ENCODE data around the gene CCNG2.

Gene CCNG2

GRCh38 chr4:77178560-77178959, 21.6 kb downstream of the CCNG2 start:
- DNase-seq (ENCODE audit: low read depth): no peak

GRCh38 chr4:77179519-77179918, 22.5 kb downstream of the CCNG2 start:
- DNase-seq (ENCODE audit: low read depth): no peak

DNA sequence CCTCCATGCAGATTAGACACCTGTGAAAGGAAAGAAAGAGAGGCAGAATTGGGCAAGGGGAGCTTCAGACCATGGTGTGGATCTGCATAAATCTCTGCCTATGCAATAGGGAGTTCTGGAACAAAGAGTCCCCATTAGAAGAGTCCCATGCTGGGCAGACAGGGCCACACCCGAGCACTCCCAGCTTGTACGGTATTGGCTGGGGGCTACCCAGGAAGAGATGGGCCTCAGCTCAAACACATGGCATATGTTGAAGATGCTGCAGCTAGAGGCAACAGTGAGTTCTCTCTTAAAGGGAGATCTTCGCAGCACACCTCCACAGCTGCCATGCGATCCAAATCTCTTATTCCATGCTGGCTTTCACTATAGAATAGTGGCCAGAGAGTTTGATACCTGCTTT, 24.7 kb downstream of the CCNG2 start:
- DNase-seq (ENCODE audit: low read depth): no peak

- DNase-seq (ENCODE audit: low read depth): no peak
Observed at GRCh38 chr4:77183777-77184420, 26.9 kb downstream of the CCNG2 start.

- DNase-seq (ENCODE audit: low read depth): no peak
Observed at GRCh38 chr4:77184974-77185373, 28.0 kb downstream of the CCNG2 start.

GRCh38 chr4:77185686-77186085, 28.7 kb downstream of the CCNG2 start:
- no peak for DNase-seq (ENCODE audit: low read depth)

DNA sequence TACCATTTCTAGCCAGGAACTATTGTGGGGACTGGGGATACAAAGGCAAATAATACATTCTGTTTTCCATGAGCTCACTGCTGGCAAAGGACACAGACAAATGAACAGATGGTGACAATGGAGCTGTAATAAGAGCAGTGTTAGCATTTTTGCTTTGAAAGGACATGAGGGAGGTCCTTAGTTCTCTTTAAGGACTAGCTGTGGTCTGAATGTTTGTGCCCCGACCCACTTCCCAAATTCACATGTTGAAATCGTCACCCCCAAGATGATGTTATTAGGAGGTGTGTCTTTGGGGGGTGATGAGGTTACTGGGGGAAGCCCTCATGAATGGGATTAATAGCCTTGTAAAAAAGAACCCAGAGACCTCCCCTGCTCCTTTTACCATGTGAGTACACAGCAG, 30.3 kb downstream of the CCNG2 start:
- DNase-seq (ENCODE audit: low read depth): no peak

DNA sequence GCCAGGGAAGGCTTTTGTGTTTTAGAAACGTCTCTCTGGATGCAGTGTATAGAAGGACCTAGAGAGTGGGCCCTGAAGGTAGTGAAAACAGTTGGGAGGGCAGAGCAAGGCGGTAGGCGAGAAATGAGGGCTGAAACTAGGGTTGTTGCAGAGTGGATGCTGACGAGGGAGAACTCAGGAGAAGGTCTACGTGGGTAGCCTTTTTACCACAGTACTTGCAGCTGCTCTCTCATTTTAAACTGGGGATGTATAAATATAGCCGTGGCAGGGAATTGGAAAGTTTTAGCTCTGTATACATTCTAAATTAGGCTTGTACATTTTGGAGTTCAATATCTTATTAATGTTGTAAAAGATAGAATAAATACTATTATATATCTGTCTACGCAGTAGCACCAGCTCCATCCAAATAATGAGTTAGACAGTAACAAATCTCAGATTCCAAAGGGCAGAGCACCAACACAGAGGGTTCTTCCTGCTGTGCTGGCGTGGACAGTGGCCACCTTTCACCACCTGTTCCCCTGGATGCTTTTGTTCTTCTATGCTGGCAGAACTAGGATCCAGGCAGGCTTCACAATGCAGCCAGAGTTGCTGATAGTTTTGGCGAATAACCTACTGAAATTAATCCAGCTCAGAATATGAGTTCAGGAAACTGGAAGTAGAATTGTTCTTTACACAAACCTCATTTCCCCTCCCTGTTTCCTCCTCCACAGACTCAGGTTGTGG, 31.7 kb downstream of the CCNG2 start:
- DNase-seq (ENCODE audit: low read depth): no peak

- DNase-seq (ENCODE audit: low read depth): no peak
Observed at GRCh38 chr4:77189412-77189811, 32.4 kb downstream of the CCNG2 start.

DNA sequence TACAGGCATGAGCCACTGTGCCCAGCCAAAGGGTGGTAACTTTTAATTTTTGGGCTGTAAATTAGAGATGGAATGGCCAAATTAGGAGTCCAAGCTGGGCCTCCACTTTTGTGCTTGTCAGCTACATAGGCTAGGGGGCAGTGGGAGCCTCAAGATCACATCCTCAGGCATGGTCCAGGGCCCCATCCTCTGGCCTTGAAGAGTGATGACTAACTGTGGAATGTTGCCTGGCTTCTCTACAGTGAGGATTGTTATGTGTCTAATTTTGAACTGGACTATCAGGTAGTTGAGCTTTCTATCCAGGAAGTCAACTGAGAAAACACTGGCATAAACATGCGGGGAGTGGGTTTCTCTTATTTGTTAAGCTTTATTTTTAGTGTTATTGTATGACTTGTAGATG, 33.0 kb downstream of the CCNG2 start:
- no peak for DNase-seq (ENCODE audit: low read depth)

GRCh38 chr4:77193046-77193445, 36.0 kb downstream of the CCNG2 start:
- DNase-seq (ENCODE audit: low read depth): no peak

- DNase-seq (ENCODE audit: low read depth): peak; percentile 54
Observed at GRCh38 chr4:77193511-77194102, 36.6 kb downstream of the CCNG2 start.

DNA sequence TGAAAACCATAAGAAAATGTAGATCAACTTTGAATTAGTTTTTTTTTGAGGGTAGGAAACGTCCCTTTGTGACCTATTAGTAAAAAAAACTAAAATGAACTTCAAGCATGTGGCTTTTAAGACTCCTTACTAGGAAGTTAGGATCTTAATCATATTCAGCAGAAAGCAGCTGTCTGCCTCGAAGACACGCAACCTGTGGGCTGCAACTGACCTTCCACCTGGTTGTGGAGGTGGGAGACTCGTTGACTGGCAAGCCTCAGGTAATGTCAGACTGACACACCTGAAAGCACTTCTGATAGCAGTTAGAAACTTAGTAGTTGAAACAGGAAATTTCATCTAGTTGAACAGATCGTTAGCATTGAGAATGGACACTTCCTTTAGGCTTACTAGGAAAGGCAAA, 37.4 kb downstream of the CCNG2 start:
- no peak for DNase-seq (ENCODE audit: low read depth)

DNA sequence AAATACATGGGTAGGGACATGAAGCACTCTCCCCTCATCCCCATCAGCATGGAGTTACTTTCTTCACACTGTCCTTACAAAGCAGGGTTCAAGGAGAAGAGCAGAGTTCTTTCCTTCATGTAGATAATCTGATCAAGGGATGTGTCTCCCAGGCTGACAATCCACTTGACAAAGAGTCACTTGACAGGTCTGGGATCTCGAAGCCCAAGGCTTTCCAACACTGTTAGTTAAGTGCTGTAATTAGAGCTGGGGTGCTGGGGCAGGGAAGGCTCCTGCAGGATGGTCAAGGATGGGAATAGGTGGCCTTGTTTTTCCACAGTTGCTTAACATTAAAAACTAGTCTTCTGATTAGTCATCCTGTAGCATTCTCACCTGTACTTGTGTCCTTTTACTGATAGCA, 38.0 kb downstream of the CCNG2 start:
- no peak for DNase-seq (ENCODE audit: low read depth)

DNA sequence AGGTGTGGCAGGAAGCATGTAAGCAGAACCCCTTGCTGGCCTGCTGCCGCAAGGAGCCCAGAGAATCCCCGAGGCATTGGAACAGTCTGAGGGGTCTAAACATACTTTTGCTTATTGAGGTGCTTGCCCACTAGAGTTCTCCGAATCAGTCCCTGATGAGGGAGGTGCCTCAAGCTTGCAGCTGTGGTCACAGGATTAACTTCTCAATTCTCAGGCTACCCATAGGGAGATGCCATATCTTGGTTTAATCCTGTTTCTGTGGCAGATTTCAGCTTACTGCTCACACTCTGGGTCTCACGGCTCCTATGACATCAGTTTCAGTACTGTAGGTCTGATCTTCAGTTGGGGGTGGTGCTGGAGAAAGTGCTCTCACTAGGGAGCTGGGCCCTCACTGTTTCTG, 39.9 kb downstream of the CCNG2 start:
- no peak for DNase-seq (ENCODE audit: low read depth)

GRCh38 chr4:77197361-77197760, 40.4 kb downstream of the CCNG2 start:
- DNase-seq (ENCODE audit: low read depth): no peak

DNA sequence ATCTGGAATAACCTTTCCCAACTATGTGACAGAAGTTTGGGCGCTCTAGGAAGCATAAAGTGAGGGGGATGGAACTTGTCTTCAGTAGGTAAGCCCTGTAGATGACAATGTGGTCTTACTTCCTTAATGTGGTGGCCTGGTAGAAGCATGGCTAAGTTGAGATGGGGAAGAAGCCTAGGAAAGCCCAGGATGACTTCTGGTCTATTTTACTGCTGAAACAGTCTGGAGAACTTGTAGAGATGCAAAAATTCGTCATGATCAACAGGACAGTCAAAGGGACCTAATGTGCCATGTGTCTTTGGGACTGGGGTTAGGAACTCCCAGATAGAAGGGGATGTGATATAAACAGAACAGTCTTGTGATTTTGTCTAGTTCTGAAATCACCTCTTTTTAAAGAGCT, 40.8 kb downstream of the CCNG2 start:
- no peak for DNase-seq (ENCODE audit: low read depth)

- no peak for DNase-seq (ENCODE audit: low read depth)
Observed at GRCh38 chr4:77199276-77199675, 42.3 kb downstream of the CCNG2 start.

DNA sequence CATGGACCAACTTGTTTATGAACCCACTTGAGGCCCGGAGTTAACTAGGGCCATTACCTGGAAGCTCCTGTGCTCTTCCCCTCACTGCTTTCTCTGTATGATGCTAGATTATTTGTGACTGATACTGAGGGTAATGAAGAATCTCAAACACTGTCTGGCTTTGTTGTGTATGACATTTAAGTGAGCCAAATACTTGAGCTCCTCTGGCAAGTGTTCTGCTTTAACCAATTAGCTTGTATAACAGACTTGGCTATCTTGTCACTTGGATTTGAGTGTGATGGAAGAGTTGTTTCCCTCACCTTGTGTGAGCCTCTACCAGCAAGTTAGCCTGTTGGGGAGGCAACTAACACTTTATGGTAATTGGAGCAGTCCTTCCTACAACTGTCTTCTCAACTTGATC, 42.7 kb downstream of the CCNG2 start:
- no peak for DNase-seq (ENCODE audit: low read depth)

- DNase-seq (ENCODE audit: low read depth): no peak
Observed at GRCh38 chr4:77201343-77201742, 44.3 kb downstream of the CCNG2 start.

GRCh38 chr4:77201857-77202256, 44.9 kb downstream of the CCNG2 start:
- no peak for DNase-seq (ENCODE audit: low read depth)

DNA sequence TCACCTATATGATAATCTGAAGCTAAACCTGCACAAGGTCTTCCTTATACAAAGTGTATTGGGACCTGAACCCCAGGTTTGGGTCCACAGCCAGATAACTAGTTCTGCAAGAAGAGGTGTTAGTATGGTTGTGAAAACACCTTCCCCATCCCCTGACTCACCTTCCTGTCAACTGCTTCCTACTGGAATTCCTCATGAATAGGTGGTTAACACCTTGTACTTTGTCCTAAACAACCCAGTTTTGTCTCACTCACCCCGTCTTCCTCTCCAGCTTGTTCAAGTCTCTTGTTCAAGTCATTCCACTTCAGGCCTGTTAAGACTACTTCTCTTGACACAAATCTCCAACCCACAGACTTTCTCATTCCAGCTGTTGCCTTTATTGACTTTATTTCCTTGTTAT, 45.5 kb downstream of the CCNG2 start:
- DNase-seq (ENCODE audit: low read depth): no peak

- peak; percentile 42 for DNase-seq (ENCODE audit: low read depth)
Observed at GRCh38 chr4:77203380-77204197, 46.6 kb downstream of the CCNG2 start.

Measured in stimulated activated CD8-positive, alpha-beta memory T cell treated with anti-CD3 and anti-CD28 coated beads, Interleukin-15, amount 100 ng/mL, for 1 hour (primary cell).